Measurements from ENCODE around the gene TNNI3K. TPM values are rescaled to one million over a fixed set of nuclear protein-coding genes. Genes with fewer than 3 reads are reported as not detected.
"Not testable (repeated sequence)": the region's sequence is repeated elsewhere in the genome, so short reads cannot be mapped to it uniquely, and the experiment has no call there.

The TNNI3K gene
- total RNA-seq, 1 donor from 2014 or later = not detected

GRCh38 chr1:74237035-74237434 is 1.8 kb downstream of the TNNI3K start:
- no peak for DNase-seq (ENCODE audit: extremely low spot score, unreplicated experiment)
- TF ChIP-seq CTCF (conservative IDR thresholded peaks at IDR 0.05) = no peak
- Mint-ChIP-seq H3K27ac (no peak overlapping the region), H3K9me3 (no peaks in the 10 kb centered on the region), H3K36me3 (no peaks in the 10 kb centered on the region), H3K27me3 (no peaks in the 10 kb centered on the region), H3K4me3 (no peak overlapping the region), H3K4me1 (ENCODE audit: unreplicated experiment) (no peaks in the 10 kb centered on the region)

- Mint-ChIP-seq H3K4me1 (ENCODE audit: unreplicated experiment) (no peaks in the 10 kb centered on the region), H3K9me3 (no peaks in the 10 kb centered on the region), H3K4me3 (no peak overlapping the region), H3K36me3 (no peaks in the 10 kb centered on the region), H3K27me3 (no peaks in the 10 kb centered on the region), H3K27ac (no peak overlapping the region)
- no peak for TF ChIP-seq CTCF (conservative IDR thresholded peaks at IDR 0.05)
- no peak for DNase-seq (ENCODE audit: extremely low spot score, unreplicated experiment)
These were observed 2.6 kb downstream of the TNNI3K start for GRCh38 chr1:74237787-74238186.

GRCh38 chr1:74245168-74245772 is 10.1 kb downstream of the TNNI3K start:
- H3K9me3 Mint-ChIP-seq = peaks cover 3% of the 10 kb centered on the region
- no peak for DNase-seq (ENCODE audit: extremely low spot score, unreplicated experiment)
- no peak overlapping the region for H3K4me3 Mint-ChIP-seq
- H3K27ac Mint-ChIP-seq = no peak overlapping the region
- TF ChIP-seq CTCF (conservative IDR thresholded peaks at IDR 0.05) = no peak
- H3K4me1 Mint-ChIP-seq (ENCODE audit: unreplicated experiment) = peaks cover 17% of the 10 kb centered on the region
- no peaks in the 10 kb centered on the region for H3K27me3 Mint-ChIP-seq
- H3K36me3 Mint-ChIP-seq = no peaks in the 10 kb centered on the region

GRCh38 chr1:74246315-74246714 is 11.1 kb downstream of the TNNI3K start:
- Mint-ChIP-seq H3K36me3 (no peaks in the 10 kb centered on the region), H3K27me3 (no peaks in the 10 kb centered on the region), H3K4me3 (no peak overlapping the region), H3K27ac (no peak overlapping the region), H3K4me1 (ENCODE audit: unreplicated experiment) (peaks cover 17% of the 10 kb centered on the region), H3K9me3 (peaks cover 3% of the 10 kb centered on the region)
- no peak for TF ChIP-seq CTCF (conservative IDR thresholded peaks at IDR 0.05)
- no peak for DNase-seq (ENCODE audit: extremely low spot score, unreplicated experiment)

- Mint-ChIP-seq H3K4me1 (ENCODE audit: unreplicated experiment) (peaks cover 17% of the 10 kb centered on the region), H3K36me3 (no peaks in the 10 kb centered on the region), H3K27ac (no peak overlapping the region), H3K9me3 (peaks cover 3% of the 10 kb centered on the region), H3K27me3 (no peaks in the 10 kb centered on the region), H3K4me3 (no peak overlapping the region)
- DNase-seq (ENCODE audit: extremely low spot score, unreplicated experiment) = no peak
- TF ChIP-seq CTCF (conservative IDR thresholded peaks at IDR 0.05) = no peak
These were observed 12.8 kb downstream of the TNNI3K start for GRCh38 chr1:74247881-74248528.

GRCh38 chr1:74253243-74253824 is 18.1 kb downstream of the TNNI3K start:
- H3K9me3 Mint-ChIP-seq; H3K4me1 Mint-ChIP-seq (ENCODE audit: unreplicated experiment); H3K4me3 Mint-ChIP-seq; H3K27me3 Mint-ChIP-seq; DNase-seq (ENCODE audit: extremely low spot score, unreplicated experiment); H3K36me3 Mint-ChIP-seq; H3K27ac Mint-ChIP-seq: not testable (repeated sequence)
